ENCODE data around the gene L1TD1.
"Not testable (repeated sequence)": the region's sequence is repeated elsewhere in the genome, so short reads cannot be mapped to it uniquely, and the experiment has no call there.

Gene L1TD1

DNA sequence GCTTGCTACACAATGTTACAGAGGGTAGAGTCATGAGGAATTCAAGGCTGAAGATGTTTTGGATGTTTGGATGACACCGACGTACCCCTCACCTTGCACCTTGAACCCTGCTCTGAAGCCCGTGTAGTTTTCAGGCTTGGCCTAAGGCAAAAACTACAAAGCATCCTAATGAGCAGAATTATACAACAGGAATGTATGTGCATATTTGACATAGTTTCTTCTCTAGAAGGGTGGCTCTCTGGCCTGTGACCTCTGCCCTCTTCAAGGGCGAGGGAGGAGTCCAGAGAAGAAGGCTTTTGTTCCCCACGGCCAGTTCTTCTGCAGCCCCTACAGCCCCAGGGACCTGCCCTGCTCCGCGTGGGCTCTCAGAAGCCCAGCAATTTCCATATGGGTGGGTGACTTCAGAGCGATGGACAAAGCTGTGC is 43.3 kb downstream of the L1TD1 start:
- no peak for DNase-seq (ENCODE audit: low spot score)

DNA sequence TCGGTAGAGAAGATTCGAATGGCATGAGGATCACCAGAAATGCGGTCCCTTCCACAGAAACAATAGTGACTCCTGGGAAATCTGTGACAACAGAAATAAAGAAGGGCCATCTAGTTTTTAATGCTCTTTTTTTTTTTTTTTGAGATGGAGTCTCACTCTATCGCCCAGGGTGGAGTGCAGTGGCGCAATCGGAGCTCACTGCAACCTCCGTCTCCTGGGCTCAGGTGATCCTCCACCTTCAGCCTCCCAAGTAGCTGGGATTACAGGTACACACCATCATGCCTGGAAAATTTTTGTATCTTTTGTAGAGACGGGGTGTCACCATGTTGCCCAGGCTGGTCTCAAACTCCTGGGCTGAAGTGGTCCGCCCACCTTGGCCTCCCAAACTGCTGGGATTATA is 43.9 kb downstream of the L1TD1 start:
- no peak for DNase-seq (ENCODE audit: low spot score)

DNA sequence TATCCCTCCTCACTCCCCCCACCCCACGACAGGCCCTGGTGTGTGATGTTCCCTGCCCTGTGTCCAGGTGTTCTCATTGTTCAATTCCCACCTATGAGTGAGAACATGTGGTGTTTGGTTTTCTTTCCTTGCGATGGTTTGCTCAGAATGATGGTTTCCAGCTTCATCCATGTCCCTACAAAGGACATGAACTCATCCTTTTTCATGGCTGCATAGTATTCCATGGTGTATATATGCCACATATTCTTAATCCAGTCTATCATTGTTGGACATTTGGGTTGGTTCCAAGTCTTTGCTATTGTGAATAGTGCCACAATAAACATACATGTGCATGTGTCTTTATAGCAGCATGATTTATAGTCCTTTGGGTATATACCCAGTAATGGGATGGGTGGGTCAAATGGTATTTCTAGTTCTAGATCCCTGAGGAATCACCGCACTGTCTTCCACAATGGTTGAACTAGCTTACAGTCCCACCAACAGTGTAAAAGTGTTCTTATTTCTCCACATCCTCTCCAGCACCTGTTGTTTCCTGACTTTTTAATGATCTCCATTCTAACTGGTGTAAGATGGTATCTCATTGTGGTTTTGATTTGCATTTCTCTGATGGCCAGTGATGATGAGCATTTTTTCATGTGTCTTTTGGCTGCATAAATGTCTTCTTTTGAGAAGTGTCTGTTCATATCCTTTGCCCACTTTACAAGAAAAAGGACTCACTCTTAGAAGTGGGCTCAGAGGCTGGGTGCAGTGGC is 45.2 kb downstream of the L1TD1 start:
- DNase-seq (ENCODE audit: low spot score), result not testable (repeated sequence)

DNA sequence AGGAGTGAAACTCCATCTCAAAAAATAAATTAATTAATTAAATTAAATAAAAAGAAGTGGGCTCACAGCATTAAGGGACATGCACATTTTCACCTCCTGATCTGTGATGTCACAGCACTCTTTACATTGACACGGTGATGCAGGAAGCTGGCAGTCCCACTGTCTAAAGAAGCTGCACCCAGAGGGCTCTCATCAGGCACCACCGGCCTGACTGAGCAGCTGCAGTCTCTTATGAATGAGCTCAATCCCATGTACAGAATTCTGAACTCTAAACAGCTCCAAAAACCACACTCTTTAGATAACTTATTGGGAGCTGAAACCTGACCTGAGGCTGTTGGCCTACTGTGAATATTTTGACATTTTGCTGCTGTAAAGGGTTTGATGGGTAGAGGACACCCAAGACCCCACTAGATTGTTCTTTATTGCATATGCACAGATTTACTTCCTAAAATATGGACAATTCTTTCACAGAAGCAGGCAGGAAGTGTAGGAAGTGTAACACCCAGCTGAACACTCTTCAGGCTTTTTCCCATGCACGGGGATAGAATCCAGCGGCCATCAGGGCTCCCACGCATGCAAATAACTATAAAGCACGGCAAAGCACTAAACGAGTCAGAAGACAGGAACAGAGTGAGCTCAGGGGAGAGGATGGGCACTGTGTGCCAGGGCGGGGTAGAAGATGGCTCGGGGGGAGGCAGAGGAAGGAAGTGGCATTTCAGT is 46.2 kb downstream of the L1TD1 start:
- no peak for DNase-seq (ENCODE audit: low spot score)

DNA sequence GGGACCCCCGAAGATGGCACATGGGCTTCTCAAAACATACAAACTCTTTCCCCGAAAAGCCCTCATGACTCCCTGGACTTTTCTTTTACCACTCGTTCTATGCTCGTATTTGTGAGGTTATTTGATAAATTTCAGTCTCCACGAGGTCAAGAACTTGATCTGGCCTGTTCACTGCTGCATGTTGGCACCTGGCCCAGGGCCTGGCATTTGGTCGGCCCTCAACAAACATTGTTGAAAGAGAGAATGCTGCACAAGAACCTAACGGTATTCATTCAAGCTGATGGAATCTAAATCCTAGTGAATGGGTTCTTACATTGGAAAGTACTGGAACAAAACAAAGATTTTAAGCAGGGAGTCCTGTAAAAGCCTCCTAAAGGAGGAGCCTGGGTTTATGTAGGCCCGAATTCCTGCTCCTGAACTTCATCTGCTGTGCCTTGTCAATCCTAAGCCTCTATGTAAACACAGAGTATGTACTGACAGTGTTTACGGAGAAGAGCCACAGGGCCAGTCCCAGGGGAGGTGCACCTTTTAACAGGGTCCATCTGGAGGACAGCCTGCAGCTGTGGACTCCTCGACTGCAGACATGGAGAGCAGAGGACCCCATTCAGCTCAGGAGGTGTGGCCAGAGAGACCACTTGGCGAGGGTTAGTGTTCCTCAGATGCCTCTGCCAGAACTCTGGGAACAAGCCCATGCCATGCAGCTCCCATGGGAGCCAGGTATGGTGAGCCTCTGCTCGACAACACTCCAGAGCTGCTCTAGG is 46.9 kb downstream of the L1TD1 start:
- DNase-seq (ENCODE audit: low spot score), result no peak

DNA sequence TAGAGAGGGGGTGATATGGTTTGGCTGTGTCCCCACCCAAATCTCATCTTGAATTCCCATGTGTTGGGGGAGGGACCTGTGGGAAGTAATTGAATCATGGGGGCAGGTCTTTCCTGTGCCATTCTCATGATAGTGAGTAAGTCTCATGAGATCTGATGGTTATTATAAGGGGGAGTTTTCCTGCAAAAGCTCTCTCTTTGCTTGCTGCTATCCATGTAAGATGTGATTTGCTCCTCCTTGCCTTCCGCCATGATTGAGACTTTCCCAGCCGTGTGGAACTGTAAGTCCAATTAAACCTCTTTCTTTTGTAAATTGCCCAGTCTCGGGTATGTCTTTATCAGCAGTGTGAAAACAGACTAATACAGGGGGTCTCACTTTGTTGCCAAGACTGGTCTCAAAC is 49.7 kb downstream of the L1TD1 start:
- DNase-seq (ENCODE audit: low spot score), result not testable (repeated sequence)

DNA sequence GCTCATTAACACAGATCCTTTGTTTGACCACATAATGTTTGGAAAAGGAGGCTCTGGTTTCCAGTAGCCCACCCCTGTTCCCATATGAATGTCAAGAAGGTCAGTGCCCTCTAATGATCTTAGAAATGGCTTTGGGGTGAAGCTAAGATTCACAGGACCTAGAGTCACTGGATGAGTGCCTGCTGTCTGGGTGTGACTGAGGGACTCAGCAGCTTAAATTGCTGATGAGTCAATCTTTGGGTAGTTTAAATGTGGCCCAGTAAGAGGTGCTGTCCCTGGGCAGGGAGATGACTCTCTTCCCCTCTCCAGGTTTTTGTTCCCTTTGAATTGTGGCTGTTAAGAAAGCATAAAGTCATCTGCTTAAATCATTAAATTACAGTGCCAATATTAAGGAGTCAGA is 50.6 kb downstream of the L1TD1 start:
- no peak for DNase-seq (ENCODE audit: low spot score)

DNA sequence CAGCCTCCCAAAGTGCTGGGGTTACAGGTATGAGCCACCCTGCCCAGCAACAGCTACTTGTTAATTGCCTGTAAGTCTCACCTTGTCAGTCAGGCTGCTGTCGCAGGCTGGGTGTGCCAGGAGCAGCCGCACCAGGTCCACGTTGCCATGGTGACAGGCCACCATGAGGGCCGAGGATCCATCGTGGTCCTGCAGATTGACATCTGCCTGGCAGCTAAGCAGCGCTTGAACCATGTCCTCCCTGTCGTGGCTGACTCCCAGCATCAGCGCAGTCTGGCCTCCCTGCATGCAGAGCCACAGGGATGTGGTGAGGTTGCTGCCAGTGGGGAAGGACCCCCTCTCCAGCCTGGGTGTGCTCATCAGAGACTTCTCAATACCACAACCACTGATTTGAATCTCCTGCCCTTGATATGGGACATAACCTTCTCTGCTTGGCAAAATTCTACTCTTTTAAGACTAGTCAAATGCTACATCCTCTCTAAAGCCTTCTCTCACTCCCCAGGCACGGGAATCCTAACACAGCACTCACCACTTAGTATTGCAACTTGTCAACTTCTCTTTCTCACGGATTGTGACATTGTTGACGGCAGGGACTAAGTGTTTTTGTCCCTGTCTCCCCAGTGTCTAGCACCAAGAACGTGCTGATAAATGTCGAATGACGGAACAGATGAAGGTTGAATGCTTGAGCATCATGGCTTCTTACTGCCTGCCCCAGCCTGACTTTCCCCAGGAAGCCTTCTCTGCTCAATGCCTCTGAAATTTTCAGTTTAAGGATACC is 52.9 kb downstream of the L1TD1 start:
- DNase-seq (ENCODE audit: low spot score), result no peak

DNA sequence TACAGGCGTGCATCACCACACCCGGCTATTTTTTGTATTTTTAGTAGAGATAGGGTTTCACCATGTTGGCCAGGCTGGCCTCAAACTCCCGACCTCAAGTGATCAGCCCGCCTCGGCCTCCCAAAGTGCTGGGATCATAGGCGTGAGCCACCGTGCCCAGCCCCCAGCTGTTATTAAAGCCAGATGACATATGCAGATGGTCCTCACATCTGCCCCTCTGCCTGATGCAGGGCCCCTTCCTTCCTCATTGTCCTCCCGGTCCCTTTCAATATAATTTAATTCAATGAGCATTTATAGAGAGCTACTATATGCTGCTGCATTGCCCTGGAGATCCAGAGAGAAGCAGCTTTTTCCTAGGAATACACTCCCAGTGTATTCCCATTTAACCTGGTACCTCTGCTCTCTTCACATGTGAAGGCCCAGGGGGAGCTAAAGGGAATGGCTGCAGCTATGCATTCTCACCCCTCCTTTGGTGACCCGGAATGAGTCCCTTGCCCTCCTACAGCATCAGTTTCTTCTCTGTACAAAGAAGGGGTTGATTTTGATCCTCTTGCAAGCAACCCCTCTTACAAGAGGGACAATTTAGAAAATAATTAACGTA is 55.6 kb downstream of the L1TD1 start:
- DNase-seq (ENCODE audit: low spot score), result no peak

DNA sequence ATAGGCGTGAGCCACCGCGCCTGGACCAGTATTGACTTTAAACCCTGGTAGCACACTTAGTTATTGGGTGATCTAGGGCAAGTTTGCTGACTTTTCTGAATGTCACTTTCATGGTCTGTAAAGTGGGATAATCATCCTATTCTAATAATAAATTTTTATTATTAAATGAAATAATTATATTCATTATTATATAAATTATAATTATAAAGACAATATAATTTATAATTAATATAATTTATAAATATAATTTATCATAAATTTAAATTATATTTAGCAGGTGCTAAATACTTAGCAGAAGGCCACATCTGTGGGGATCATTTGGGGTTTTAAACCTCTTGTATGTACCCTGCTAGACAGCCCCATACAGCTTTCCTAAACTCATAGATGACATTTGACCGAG is 64.9 kb downstream of the L1TD1 start:
- no peak for DNase-seq (ENCODE audit: low spot score)

DNA sequence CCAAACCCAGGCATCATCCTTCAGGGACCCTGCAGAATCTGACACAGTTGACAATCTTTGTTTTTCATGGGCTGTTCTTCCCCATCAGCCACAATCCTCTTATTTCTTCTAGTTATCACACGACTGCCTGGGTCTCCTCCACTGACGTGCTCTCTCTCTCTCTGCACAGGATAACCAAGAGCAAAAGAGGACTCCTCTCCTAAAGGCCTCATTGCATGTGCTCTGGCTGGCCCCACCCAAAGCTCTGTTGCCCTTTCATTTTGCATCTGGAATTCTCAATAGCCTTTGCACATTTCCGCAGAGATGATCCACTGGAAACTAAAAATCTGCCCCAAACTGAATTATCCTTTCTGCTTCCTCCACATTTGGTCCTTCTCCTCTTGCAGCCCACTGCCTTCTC is 66.0 kb downstream of the L1TD1 start:
- DNase-seq (ENCODE audit: low spot score), result no peak

Data from NAMALWA (cell line).